ENCODE data around the gene SDF4. TPM values are rescaled to one million over a fixed set of nuclear protein-coding genes. Genes with fewer than 3 reads are reported as not detected.
"Not testable (repeated sequence)": the region's sequence is repeated elsewhere in the genome, so short reads cannot be mapped to it uniquely, and the experiment has no call there.

The SDF4 gene
- total and polyA plus RNA-seq, 2 of the 8 experiments (the other 6 are each of a cell fraction or from before 2014, with no cell fraction given) = 45.5 to 75.6 TPM

DNA sequence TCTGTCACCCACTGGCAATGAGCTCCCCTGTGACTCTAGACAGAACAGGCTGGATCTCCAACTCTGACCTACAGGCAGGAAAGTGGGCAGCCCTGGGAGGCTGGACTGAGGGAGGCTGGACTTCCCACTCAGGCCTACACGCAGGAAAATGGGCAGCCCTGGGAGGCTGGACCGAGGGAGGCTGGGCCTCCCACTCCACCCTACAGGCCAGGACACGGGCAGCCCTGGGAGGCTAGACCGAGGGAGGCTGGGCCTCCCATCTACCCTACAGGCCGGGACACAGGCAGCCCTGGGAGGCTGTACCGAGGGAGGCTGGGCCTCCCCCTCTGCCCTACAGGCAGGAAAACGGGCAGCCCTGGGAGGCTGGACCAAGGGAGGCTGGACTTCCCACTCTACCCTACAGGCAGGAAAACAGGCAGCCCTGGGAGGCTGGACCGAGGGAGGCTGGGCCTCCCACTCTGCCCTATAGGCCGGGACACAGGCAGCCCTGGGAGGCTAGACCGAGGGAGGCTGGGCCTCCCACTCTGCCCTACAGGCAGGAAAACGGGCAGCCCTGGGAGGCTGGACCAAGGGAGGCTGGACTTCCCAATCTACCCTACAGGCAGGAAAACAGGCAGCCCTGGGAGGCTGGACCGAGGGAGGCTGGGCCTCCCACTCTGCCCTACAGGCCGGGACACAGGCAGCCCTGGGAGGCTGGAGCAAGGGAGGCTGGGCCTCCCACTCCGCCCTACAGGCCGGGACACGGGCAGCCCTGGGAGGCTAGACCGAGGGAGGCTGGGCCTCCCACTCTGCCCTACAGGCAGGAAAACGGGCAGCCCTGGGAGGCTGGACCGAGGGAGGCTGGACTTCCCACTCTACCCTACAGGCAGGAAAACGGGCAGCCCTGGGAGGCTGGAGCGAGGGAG lies 16.5 kb upstream of the SDF4 start:
- not testable (repeated sequence) for H2BK12ac ChIP-seq (ENCODE audit: low read depth, low read length); H3K27ac ChIP-seq (ENCODE audit: low read depth, low read length); DNase-seq (ENCODE audit: low read depth in 1 of 2, low spot score in 2 of 2); H3K14ac ChIP-seq (ENCODE audit: insufficient read length); H3K4me1 ChIP-seq (replicated peaks in 1 of 4; ENCODE audit: control insufficient read depth in 3 of 4, insufficient read depth in 4 of 4, low read length in 3 of 4); H4K8ac ChIP-seq (ENCODE audit: extremely low read depth, insufficient read depth, low read length); H2BK20ac ChIP-seq (ENCODE audit: low read length); H2BK15ac ChIP-seq (ENCODE audit: low read length); H3K4me2 ChIP-seq (ENCODE audit: insufficient read depth in 1 of 2, low read depth in 2 of 2, low read length in 2 of 2); H4K20me1 ChIP-seq (replicated peaks in 1 of 2; ENCODE audit: control insufficient read depth in 1 of 2, insufficient read depth in 2 of 2, low read length in 2 of 2); H3K23me2 ChIP-seq (ENCODE audit: low read depth, low read length); H3K18ac ChIP-seq (ENCODE audit: extremely low read depth, low read length); H3K79me2 ChIP-seq (ENCODE audit: control insufficient read depth in 1 of 2, insufficient read depth in 2 of 2, low read length in 2 of 2); H3K9ac ChIP-seq (replicated peaks in 1 of 4; ENCODE audit: extremely low read depth in 1 of 4, low read depth in 3 of 4, low read length in 3 of 4); H3K79me1 ChIP-seq (ENCODE audit: low read depth, low read length); H2BK5ac ChIP-seq (ENCODE audit: low read depth, low read length); H4K91ac ChIP-seq (replicated peaks; ENCODE audit: insufficient read length, low read length); H3K36me3 ChIP-seq (ENCODE audit: control insufficient read depth in 2 of 4, insufficient read depth in 4 of 4, low read length in 3 of 4); H2AK5ac ChIP-seq (ENCODE audit: low read depth, low read length); H3K4ac ChIP-seq (replicated peaks; ENCODE audit: insufficient read length, low read depth, low read length); H2AFZ ChIP-seq (ENCODE audit: low read length); H4K5ac ChIP-seq (ENCODE audit: insufficient read length, low read depth, low read length); H3K56ac ChIP-seq (replicated peaks; ENCODE audit: insufficient read length, low read depth, low read length); H3K9me3 ChIP-seq (ENCODE audit: insufficient read depth in 2 of 2, low read depth in 1 of 2, low read length in 1 of 2); H3K4me3 ChIP-seq (ENCODE audit: extremely low read depth in 1 of 4, insufficient read depth in 2 of 4, low read depth in 3 of 4, low read length in 4 of 4); H2BK120ac ChIP-seq (replicated peaks; ENCODE audit: low read depth, low read length); FAIRE-seq; H3K23ac ChIP-seq (ENCODE audit: insufficient read length)
- 88% methylated on average over 12 of the region's 21 CpGs; no CpG with 5 or more reads in 1 of the 2 experiments for WGBS, 2 experiments (ENCODE audit: extremely low coverage in 1 of 2, insufficient coverage in 1 of 2, insufficient read length in 1 of 2, insufficient replicate concordance in 2 of 2, low coverage in 1 of 2, low lambda C conversion rate in 2 of 2, missing lambda C conversion rate in 1 of 2)
- ChIA-PET POLR2A (ENCODE audit: partially characterized antibody) (interaction anchor here (1.4 to 2.0 kb wide), 2 partner anchors 10 to 12 kb away, joined by 4 to 5 read pairs; no protein-coding TSS in a partner anchor), CTCF (ENCODE audit: partially characterized antibody) (interaction anchor here (1.0 to 1.9 kb wide), 3 partner anchors 8 to 126 kb away, joined by 3 to 6 read pairs (median 4); no protein-coding TSS in a partner anchor)
- peaks cover 2 to 19% (median 11%) of the 10 kb centered on the region in 4 experiments; a peak in 6 of 7 replicates for H3K27me3 ChIP-seq (replicated peaks in 1 of 4; ENCODE audit: control insufficient read depth in 3 of 4, extremely low read depth in 1 of 4, insufficient read depth in 3 of 4, low read length in 3 of 4)

Data from H1 (cell line).